Nephron progenitor cell (in vitro differentiated cells): ENCODE data around the gene ABHD15.

Experiments used
- DNase-seq: peaks from one replicate; pipeline ENCODE4 v3.0.0; 2021
- H3K27ac Mint-ChIP-seq: 2 replicates; pipeline ENCODE4 v1.8.0; 2021; ENCODE audit warnings: mild to moderate bottlenecking, moderate library complexity, mixed read lengths
- H3K27me3 Mint-ChIP-seq: 2 replicates; pipeline ENCODE4 v1.8.0; 2021; ENCODE audit warnings: mild to moderate bottlenecking, low read depth, mixed read lengths; ENCODE audit not compliant: poor library complexity
- H3K36me3 Mint-ChIP-seq: 2 replicates; pipeline ENCODE4 v1.8.0; 2021; ENCODE audit warnings: low read depth, mixed read lengths
- H3K4me1 Mint-ChIP-seq: 2 replicates; pipeline ENCODE4 v1.8.0; 2021; ENCODE audit warnings: mixed read lengths
- H3K4me3 Mint-ChIP-seq: 2 replicates; pipeline ENCODE4 v1.8.0; 2021; ENCODE audit warnings: mild to moderate bottlenecking, moderate library complexity, mixed read lengths
- H3K9me3 Mint-ChIP-seq: 2 replicates; pipeline ENCODE4 v1.8.0; 2021; ENCODE audit warnings: mild to moderate bottlenecking, moderate library complexity, mixed read lengths
- CTCF ChIP-seq: fragments of 200-600 bp; sonication (generic); IDR thresholded peaks from 2 replicates; pipeline ENCODE4 v1.5.0; 2021; ENCODE audit warnings: antibody characterized with exemption

Gene ABHD15

GRCh38 chr17:29588562-29589411 is 21.9 kb upstream of the ABHD15 start:
- peak overlapping the region; percentile 89 for H3K4me3 Mint-ChIP-seq
- peaks cover 6% of the 10 kb centered on the region for H3K27me3 Mint-ChIP-seq
- peaks cover 67% of the 10 kb centered on the region for H3K4me1 Mint-ChIP-seq
- no peak for TF ChIP-seq CTCF
- H3K27ac Mint-ChIP-seq = peak overlapping the region; percentile 47
- no peak for DNase-seq
- no peaks in the 10 kb centered on the region for H3K36me3 Mint-ChIP-seq
- H3K9me3 Mint-ChIP-seq = no peaks in the 10 kb centered on the region

- no peak for TF ChIP-seq CTCF
- Mint-ChIP-seq H3K27ac (peak overlapping the region; percentile 47), H3K36me3 (peaks cover 2% of the 10 kb centered on the region), H3K9me3 (no peaks in the 10 kb centered on the region), H3K4me1 (peaks cover 66% of the 10 kb centered on the region), H3K27me3 (peaks cover 7% of the 10 kb centered on the region), H3K4me3 (peak overlapping the region; percentile 89)
- peak; percentile 17 for DNase-seq
Measured at GRCh38 chr17:29588017-29588561, 21.3 kb upstream of the ABHD15 start.

- Mint-ChIP-seq H3K27me3 (peaks cover 9% of the 10 kb centered on the region), H3K4me3 (no peak overlapping the region), H3K36me3 (peaks cover 7% of the 10 kb centered on the region), H3K27ac (no peak overlapping the region), H3K4me1 (peaks cover 63% of the 10 kb centered on the region), H3K9me3 (no peaks in the 10 kb centered on the region)
- no peak for TF ChIP-seq CTCF
- DNase-seq = no peak
Measured at GRCh38 chr17:29587591-29587990, 20.8 kb upstream of the ABHD15 start.

GRCh38 chr17:29586676-29587469 is 20.0 kb upstream of the ABHD15 start:
- Mint-ChIP-seq H3K9me3 (no peaks in the 10 kb centered on the region), H3K27ac (no peak overlapping the region), H3K36me3 (peaks cover 12% of the 10 kb centered on the region), H3K4me3 (no peak overlapping the region), H3K4me1 (peaks cover 56% of the 10 kb centered on the region), H3K27me3 (peaks cover 3% of the 10 kb centered on the region)
- no peak for TF ChIP-seq CTCF
- peak; percentile 1 for DNase-seq

GRCh38 chr17:29585080-29585751 is 18.4 kb upstream of the ABHD15 start:
- no peak overlapping the region for H3K27ac Mint-ChIP-seq
- no peak overlapping the region for H3K4me3 Mint-ChIP-seq
- DNase-seq = peak; percentile 8
- H3K36me3 Mint-ChIP-seq = peaks cover 16% of the 10 kb centered on the region
- no peaks in the 10 kb centered on the region for H3K9me3 Mint-ChIP-seq
- H3K4me1 Mint-ChIP-seq = peaks cover 45% of the 10 kb centered on the region
- H3K27me3 Mint-ChIP-seq = peaks cover 2% of the 10 kb centered on the region
- TF ChIP-seq CTCF = no peak
